EL (cell line): Measurements from ENCODE around the gene LACTB.
"Not testable (repeated sequence)": the region's sequence is repeated elsewhere in the genome, so short reads cannot be mapped to it uniquely, and the experiment has no call there.

Experiments
- DNase-seq: peaks from one replicate; pipeline ENCODE4 v3.0.0-alpha.2; 2016

LACTB gene

DNA sequence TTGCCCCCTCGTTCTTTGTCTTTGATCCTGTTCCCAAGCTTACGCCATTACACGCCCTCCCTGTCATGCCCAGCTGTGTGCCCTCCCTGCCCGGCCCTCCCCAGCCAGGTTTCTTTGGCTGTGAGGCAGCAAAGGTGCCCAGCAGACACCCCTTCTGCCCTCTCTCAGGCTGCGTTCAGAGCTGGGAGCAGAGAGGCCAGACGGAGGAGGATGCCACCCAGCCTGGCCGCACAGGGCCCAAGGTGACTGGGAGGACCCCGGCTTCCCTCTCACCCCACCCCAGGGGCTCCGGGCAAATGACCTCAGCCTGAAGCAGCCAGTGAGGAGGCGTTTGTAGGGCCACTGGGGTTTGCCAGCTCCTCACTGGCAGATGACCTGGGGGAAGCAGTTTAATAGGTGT is 30.8 kb upstream of the LACTB start:
- no peak for DNase-seq

GRCh38 chr15:63091679-63092446 is 29.8 kb upstream of the LACTB start:
- no peak for DNase-seq

DNA sequence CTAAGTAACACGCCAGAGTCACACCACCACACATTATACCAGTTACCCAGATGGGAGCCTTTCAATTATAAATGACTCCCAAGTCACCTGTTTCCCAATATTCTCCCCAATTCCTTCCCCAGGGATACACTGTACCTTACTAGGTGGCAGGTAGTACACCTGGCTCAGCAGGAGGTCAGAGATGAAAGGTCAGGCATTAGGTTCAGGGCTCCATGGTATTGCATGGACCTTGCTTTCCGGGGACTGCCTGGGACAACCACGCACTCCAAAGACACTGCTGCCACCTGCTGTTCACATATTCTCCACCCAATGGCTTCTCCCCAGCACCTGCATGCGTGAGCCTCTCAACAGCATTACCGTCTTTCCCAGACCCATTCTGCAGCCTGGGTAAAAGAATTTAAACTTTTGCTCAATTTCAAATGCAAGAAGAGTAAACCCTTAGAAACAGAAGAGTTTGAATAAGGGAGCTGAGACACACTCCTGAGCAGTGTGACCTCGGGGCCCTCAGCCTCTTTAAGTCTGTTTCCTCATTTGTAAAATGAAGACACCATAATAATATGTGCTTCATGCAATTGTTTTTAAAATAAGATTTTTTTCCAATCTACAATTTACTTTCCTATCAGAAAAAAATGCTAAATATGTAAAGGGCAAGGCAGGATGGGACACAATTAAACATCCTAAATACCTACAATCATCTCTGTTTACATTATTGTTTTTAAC is 28.0 kb upstream of the LACTB start:
- DNase-seq, result peak; percentile 75

- DNase-seq, result peak; percentile 84
Observed at GRCh38 chr15:63094495-63094931, 27.1 kb upstream of the LACTB start.

- no peak for DNase-seq
Observed at GRCh38 chr15:63096178-63096577, 25.5 kb upstream of the LACTB start.

GRCh38 chr15:63098901-63099300 is 22.8 kb upstream of the LACTB start:
- DNase-seq, result not testable (repeated sequence)

DNA sequence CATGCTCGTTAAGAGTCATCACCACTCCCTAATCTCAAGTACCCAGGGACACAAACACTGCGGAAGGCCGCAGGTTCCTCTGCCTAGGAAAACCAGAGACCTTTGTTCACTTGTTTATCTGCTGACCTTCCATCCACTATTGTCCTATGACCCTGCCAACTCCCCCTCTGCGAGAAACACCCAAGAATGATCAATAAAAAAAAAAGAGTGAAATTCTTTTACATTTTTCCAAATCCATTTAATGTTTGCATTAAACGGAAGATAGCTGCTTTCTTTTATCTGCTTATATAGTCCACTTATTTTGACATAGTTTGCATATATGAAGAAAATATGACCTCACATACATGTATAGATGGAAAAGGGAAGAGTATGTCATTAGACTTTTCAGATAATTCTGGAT is 22.1 kb upstream of the LACTB start:
- not testable (repeated sequence) for DNase-seq

- DNase-seq, result no peak
Observed at GRCh38 chr15:63103416-63103815, 18.2 kb upstream of the LACTB start.

- DNase-seq, result no peak
Observed at GRCh38 chr15:63104727-63105126, 16.9 kb upstream of the LACTB start.

DNA sequence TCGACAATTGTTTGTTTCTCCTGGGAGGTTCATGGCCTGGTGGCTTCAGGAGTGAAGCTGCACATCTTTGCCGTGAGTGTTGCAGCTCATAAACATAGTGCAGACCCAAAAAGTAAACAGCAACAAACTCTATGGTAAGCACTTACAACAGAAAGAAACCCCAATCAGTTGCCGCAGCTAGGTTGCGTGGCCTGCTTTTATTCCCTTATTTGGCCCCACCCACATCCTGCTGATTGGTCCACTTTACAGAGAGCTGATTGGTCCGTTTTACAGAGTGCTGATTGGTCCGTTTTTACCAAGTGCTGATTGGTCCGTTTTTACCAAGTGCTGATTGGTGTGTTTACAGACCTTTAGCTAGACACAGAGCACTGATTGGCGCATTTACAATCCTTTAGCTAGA is 16.3 kb upstream of the LACTB start:
- not testable (repeated sequence) for DNase-seq

DNA sequence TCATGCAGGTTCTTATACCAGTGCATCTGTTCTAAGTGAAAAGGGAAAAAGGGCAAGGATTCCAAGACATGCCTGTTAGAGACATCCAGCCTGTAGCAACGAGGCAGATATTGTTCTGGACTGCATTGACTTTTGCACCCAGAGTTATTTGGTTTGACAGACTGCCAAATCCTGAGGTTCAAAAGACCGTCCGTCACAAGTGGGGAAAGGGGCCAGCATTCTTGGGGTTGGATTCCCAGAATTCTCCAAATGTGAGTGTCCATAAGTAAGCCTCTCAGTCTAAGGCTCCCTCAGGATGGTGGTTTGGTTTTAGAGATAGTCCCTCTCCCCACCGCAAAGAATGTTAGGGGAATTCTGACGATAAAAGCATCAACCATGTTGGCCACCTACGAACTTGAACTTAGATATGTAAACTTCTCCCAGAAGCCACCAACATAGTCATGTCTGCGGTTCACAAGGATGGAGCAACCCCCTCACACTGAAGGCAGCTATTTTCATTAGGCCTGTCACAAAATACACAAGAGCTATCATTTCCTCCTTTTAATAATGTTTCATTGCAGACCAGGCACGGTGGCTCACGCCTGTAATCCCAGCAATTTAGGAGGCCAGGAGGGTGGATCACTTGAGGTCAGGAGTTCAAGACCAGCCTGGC is 13.6 kb upstream of the LACTB start:
- peak; percentile 100 for DNase-seq

DNA sequence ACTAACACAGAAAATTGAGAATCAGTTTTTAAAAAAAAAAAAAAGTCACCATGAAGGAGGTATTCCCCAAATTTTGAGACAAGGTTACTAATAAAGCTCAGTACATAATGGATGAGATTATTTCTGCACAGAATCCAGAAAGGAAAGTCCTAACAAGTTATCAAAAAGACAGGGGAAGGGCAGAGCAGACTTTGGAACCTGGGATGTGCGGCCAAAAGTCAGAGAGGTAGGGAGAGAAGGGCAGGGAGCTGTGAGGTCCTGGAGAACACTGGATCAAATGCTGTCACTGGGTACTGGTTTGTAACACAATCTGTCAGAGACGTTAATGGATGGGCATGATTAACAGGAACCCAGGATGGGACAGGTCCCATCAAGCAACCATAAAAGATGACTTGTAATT is 12.2 kb upstream of the LACTB start:
- no peak for DNase-seq

GRCh38 chr15:63109920-63110319 is 11.7 kb upstream of the LACTB start:
- DNase-seq, result no peak

DNA sequence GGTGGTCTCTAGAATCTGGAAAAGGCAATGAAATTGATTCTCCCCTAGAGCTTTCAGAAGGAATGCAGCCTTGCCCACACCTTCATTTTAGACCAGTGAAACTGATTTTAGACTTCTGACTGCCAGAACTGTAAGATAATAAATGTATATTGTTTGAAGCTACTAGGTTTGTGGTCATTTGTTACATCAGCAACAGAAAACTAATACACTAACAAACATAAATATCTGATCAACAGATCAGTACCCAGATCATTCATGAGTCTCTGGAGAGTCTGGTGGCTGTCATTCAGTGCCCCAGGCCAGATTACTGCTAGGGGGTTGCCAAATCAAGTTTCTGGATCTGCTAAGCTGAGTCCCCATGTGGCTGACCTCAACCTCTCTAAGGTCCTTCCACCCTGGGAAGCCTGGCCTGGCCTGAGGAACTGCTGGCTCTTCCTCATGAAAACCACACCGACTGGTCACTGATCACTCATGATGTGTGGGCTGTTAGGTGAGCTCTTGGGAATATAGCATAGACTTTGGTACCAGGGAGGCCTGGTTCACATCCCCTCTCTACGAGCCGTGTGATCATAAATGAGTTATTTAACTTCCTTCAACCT is 11.1 kb upstream of the LACTB start:
- DNase-seq, result peak; percentile 37

DNA sequence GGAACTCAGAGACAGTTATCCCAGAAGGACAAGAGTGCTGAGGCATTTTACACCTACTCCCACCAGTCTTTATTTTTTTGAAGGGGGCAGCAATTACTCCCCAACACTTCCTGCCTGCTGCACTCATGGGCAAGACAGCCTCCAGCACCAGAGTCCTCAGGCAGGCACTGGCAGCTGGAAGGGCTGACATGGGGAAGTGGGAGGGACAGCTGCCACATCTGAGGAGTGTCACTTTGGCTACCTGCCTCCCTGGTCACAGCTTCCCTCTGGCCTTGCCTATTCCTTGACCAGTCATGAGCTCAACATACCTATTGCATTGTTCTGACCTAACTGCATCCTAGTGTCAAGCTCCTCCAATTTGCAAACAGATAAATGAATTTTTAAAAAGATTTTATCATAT is 10.2 kb upstream of the LACTB start:
- no peak for DNase-seq

- DNase-seq, result no peak
Observed at GRCh38 chr15:63112871-63113270, 8.8 kb upstream of the LACTB start.

DNA sequence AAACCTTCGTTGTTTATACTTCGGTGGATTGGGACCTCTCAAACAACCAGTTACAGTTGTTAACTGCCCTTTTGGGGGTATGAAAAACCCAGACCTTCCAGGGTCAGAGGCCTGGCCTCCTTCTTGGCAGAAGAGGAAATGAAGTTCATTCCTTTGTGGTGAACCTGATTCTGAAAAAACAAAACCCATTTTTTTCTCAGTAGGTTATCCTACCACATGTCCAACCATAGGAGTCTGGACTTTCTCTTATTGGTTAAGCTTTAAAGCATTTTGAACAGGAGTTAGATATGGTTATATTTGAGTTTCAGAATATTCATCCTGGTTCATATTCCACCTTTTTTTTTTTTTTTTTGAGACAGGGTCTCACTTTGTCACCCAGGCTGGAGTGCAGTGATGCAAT is 7.2 kb upstream of the LACTB start:
- DNase-seq, result peak; percentile 48

- DNase-seq, result no peak
Observed at GRCh38 chr15:63118854-63119253, 2.8 kb upstream of the LACTB start.

- peak; percentile 85 for DNase-seq
Observed at GRCh38 chr15:63122002-63122875, 578 bp downstream of the LACTB start.

GRCh38 chr15:63124506-63124905 is 2.8 kb downstream of the LACTB start:
- DNase-seq, result no peak

DNA sequence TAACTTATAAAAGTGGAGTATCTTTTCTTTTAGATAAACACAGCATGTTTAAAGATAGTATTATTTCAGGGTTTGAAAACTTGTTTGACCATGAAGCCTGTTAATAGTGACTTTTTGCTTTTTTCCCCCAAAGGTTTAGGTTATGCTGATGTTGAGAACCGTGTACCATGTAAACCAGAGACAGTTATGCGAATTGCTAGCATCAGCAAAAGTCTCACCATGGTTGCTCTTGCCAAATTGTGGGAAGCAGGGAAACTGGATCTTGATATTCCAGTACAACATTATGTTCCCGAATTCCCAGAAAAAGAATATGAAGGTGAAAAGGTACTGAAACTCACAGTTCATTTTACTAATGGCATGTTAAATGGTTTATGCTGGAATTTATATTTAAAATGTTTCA is 5.1 kb downstream of the LACTB start:
- no peak for DNase-seq

DNA sequence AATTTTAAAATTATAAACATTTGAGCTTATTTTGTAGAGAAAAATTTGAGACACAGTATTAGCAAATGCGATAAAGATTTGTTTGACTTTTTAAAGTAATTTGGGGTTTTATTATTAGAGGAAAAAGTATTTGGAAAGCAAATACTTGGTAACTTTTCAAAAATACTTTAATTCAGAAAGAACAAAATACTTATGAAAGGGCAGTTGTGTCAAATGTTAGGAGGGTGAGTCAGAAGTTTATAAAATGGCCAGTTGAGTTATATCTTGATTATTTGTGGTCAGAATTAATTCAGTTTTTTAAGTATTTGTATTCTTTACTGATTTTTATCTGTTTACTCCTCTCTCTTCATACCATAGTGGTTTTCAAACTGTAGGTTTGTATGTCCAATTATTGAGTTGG is 12.1 kb downstream of the LACTB start:
- DNase-seq, result peak; percentile 72
